HEK293T (cell line): Measurements from ENCODE around the gene PHF3.
"Not testable (repeated sequence)": the region's sequence is repeated elsewhere in the genome, so short reads cannot be mapped to it uniquely, and the experiment has no call there.

Source experiments
- CTCF ChIA-PET: fragments of 350-600 bp; formaldehyde crosslinking; extraction: SDS; loops from one replicate; lab custom pipeline; 2021; ENCODE audit warnings: antibody characterized with exemption, inconsistent platforms; lab: Yijun Ruan, JAX
- POLR2A ChIA-PET: fragments of 350-600 bp; formaldehyde crosslinking; extraction: SDS; loops from one replicate; lab custom pipeline; 2020; ENCODE audit warnings: antibody characterized with exemption, inconsistent platforms; lab: Yijun Ruan, JAX
- DNase-seq: peaks from one replicate; pipeline ENCODE4 v3.0.0; 2012; ENCODE audit warnings: mixed read lengths; ENCODE audit errors: extremely low spot score
- ARNT ChIP-seq: fragments of 450-650 bp; IDR thresholded peaks from 2 replicates; pipeline ENCODE4 v1.6.1; 2017; ENCODE audit warnings: mild to moderate bottlenecking
- BHLHE40 ChIP-seq: fragments of 450-650 bp; IDR thresholded peaks from 2 replicates; pipeline ENCODE4 v1.6.1; 2016; ENCODE audit warnings: mild to moderate bottlenecking, moderate library complexity, borderline replicate concordance
- CTBP1 ChIP-seq: fragments of 450-650 bp; IDR thresholded peaks from 2 replicates; pipeline ENCODE4 v1.6.1; 2016; ENCODE audit warnings: borderline replicate concordance
- ELF4 ChIP-seq: fragments of 450-650 bp; IDR thresholded peaks from 2 replicates; pipeline ENCODE4 v1.6.1; 2017; ENCODE audit warnings: antibody characterized with exemption
- FOXA1 ChIP-seq: fragments of 450-650 bp; IDR thresholded peaks from 2 replicates; pipeline ENCODE4 v1.6.1; 2016; ENCODE audit warnings: mild to moderate bottlenecking
- FOXK2 ChIP-seq: fragments of 450-650 bp; IDR thresholded peaks from 2 replicates; pipeline ENCODE4 v1.6.1; 2016; ENCODE audit warnings: mild to moderate bottlenecking
- FOXM1 ChIP-seq: fragments of 450-650 bp; IDR thresholded peaks from 2 replicates; pipeline ENCODE4 v1.6.1; 2017; ENCODE audit warnings: mild to moderate bottlenecking, borderline replicate concordance
- HDGF ChIP-seq: fragments of 450-650 bp; IDR thresholded peaks from 2 replicates; pipeline ENCODE4 v1.6.1; 2017; ENCODE audit warnings: antibody characterized with exemption, borderline replicate concordance
- L3MBTL2 ChIP-seq: fragments of 450-650 bp; conservative IDR thresholded peaks from 2 replicates; pipeline ENCODE4 v1.6.1; 2016; ENCODE audit warnings: mild to moderate bottlenecking
- LEF1 ChIP-seq: fragments of 450-650 bp; IDR thresholded peaks from 2 replicates; pipeline ENCODE4 v1.6.1; 2017; ENCODE audit warnings: mild to moderate bottlenecking, borderline replicate concordance
- NFRKB ChIP-seq: fragments of 450-650 bp; IDR thresholded peaks from 2 replicates; pipeline ENCODE4 v1.6.1; 2016; ENCODE audit warnings: mild to moderate bottlenecking, moderate library complexity
- SP1 ChIP-seq: fragments of 450-650 bp; IDR thresholded peaks from 2 replicates; pipeline ENCODE4 v1.6.1; 2017
- SUZ12 ChIP-seq: fragments of 450-650 bp; IDR thresholded peaks from 2 replicates; pipeline ENCODE4 v1.6.1; 2016; ENCODE audit warnings: mild to moderate bottlenecking
- TARDBP ChIP-seq: fragments of 450-650 bp; IDR thresholded peaks from 2 replicates; pipeline ENCODE4 v1.6.1; 2016
- ZNF384 ChIP-seq: fragments of 450-650 bp; IDR thresholded peaks from 2 replicates; pipeline ENCODE4 v1.6.1; 2016
- TF ChIP-seq, protein P1 (sequence below): fragments of 450-650 bp; IDR thresholded peaks from 2 replicates; pipeline ENCODE4 v1.6.1; 2016

The PHF3 gene

DNA sequence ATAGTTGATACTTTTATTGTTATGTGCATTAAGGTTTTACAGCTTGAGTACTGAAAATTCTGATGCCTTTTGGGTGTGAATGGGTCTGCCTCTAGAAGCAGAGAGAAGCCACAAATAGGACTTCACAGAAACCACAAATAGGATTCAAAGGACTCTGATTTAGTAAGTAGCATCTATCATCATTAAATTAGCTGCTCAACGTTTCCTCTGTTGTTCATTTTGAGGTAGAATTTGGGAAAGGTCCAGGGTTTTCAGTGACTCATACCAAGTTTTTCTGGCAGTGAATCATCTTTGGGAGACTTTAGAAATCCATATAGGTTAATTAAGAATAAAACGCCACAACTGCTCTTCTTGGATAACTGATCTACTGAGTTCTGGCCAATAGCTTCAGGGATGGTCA, 105.1 kb downstream of the PHF3 start:
- CTCF ChIA-PET = no interaction called here
- DNase-seq = no peak
- TF ChIP-seq FOXA1 = no peak
- TF ChIP-seq ZNF384 = no peak
- TF ChIP-seq TARDBP = no peak
- TF ChIP-seq NFRKB = no peak
- TF ChIP-seq CTBP1 = no peak
- TF ChIP-seq SP1 = no peak
- TF ChIP-seq LEF1 = no peak
- no peak for TF ChIP-seq BHLHE40
- no peak for TF ChIP-seq ELF4
- TF ChIP-seq FOXM1 = no peak
- no peak for TF ChIP-seq ARNT
- no peak for TF ChIP-seq FOXK2
- no peak for TF ChIP-seq L3MBTL2
- TF ChIP-seq, protein P1, sequence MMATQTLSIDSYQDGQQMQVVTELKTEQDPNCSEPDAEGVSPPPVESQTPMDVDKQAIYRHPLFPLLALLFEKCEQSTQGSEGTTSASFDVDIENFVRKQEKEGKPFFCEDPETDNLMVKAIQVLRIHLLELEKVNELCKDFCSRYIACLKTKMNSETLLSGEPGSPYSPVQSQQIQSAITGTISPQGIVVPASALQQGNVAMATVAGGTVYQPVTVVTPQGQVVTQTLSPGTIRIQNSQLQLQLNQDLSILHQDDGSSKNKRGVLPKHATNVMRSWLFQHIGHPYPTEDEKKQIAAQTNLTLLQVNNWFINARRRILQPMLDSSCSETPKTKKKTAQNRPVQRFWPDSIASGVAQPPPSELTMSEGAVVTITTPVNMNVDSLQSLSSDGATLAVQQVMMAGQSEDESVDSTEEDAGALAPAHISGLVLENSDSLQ = no peak
- TF ChIP-seq SUZ12 = no peak
- TF ChIP-seq HDGF = no peak
- POLR2A ChIA-PET = no interaction called here

GRCh38 chr6:63742060-63742459, 106.5 kb downstream of the PHF3 start:
- no peak for DNase-seq
- ChIA-PET CTCF (no interaction called here), POLR2A (no interaction called here)

GRCh38 chr6:63743691-63744090, 108.1 kb downstream of the PHF3 start:
- ChIA-PET POLR2A (no interaction called here), CTCF (no interaction called here)

More at GRCh38 chr6:63742060-63742459, 106.5 kb downstream of the PHF3 start:
- TF ChIP-seq L3MBTL2 (no peak), ZNF384 (no peak), FOXK2 (no peak), HDGF (no peak)

GRCh38 chr6:63744810-63745209, 109.2 kb downstream of the PHF3 start:
- TF ChIP-seq, protein P1 = no peak
- TF ChIP-seq BHLHE40 = no peak
- no peak for TF ChIP-seq CTBP1
- TF ChIP-seq ARNT = no peak
- TF ChIP-seq NFRKB = no peak
- TF ChIP-seq ELF4 = no peak
- TF ChIP-seq FOXK2 = no peak
- no peak for TF ChIP-seq L3MBTL2
- no peak for TF ChIP-seq SUZ12
- TF ChIP-seq ZNF384 = no peak
- no peak for TF ChIP-seq TARDBP
- TF ChIP-seq FOXA1 = no peak
- POLR2A ChIA-PET = no interaction called here
- CTCF ChIA-PET = no interaction called here

More at GRCh38 chr6:63743691-63744090, 108.1 kb downstream of the PHF3 start:
- no peak for DNase-seq
- no peak for TF ChIP-seq CTBP1
- TF ChIP-seq HDGF = no peak
- no peak for TF ChIP-seq FOXA1
- no peak for TF ChIP-seq ZNF384
- TF ChIP-seq, protein P1 = no peak
- TF ChIP-seq FOXM1 = no peak
- TF ChIP-seq SUZ12 = no peak
- no peak for TF ChIP-seq TARDBP
- no peak for TF ChIP-seq L3MBTL2
- TF ChIP-seq LEF1 = no peak
- TF ChIP-seq ARNT = no peak
- TF ChIP-seq NFRKB = no peak
- no peak for TF ChIP-seq BHLHE40
- TF ChIP-seq SP1 = no peak
- TF ChIP-seq FOXK2 = no peak

GRCh38 chr6:63745784-63746183, 110.2 kb downstream of the PHF3 start:
- POLR2A ChIA-PET = no interaction called here
- CTCF ChIA-PET = no interaction called here
- no peak for DNase-seq
- TF ChIP-seq FOXM1 (no peak), L3MBTL2 (no peak), SP1 (no peak), FOXA1 (no peak), CTBP1 (no peak), BHLHE40 (no peak), HDGF (no peak), ELF4 (no peak), ARNT (no peak), FOXK2 (no peak), TARDBP (no peak), LEF1 (no peak), NFRKB (no peak), ZNF384 (no peak), SUZ12 (no peak)
- TF ChIP-seq, protein P1 = no peak

More at GRCh38 chr6:63744810-63745209, 109.2 kb downstream of the PHF3 start:
- DNase-seq = no peak

- TF ChIP-seq L3MBTL2 (no peak), ZNF384 (no peak), FOXA1 (no peak), CTBP1 (no peak), LEF1 (no peak)
- no peak for DNase-seq
- ChIA-PET POLR2A (no interaction called here), CTCF (no interaction called here)
Measured at GRCh38 chr6:63750400-63750799, 114.8 kb downstream of the PHF3 start.

- DNase-seq, POLR2A ChIA-PET, CTCF ChIA-PET: not testable (repeated sequence)
Measured at GRCh38 chr6:63757275-63757674, 121.7 kb downstream of the PHF3 start.
